ENCODE results near the gene SPDYE1. TPM values are rescaled to one million over a fixed set of nuclear protein-coding genes. Genes with fewer than 3 reads are reported as not detected.
A peak's percentile ranks its signal among the peaks of the same experiment; 100 is the strongest.

The SPDYE1 gene
- total RNA-seq, 1 donor = under 0.01 TPM

GRCh38 chr7:44046321-44047061 lies 48.8 kb downstream of the SPDYE1 start:
- H3K9me3 ChIP-seq (ENCODE audit: low read depth, low read length) = no peaks in the 10 kb centered on the region
- H3K4me3 ChIP-seq (ENCODE audit: low read length) = peak overlapping the region; percentile 8
- peaks cover 72% of the 10 kb centered on the region for H3K4me1 ChIP-seq (ENCODE audit: insufficient read depth, low read length)
- no peaks in the 10 kb centered on the region for H3K27me3 ChIP-seq (ENCODE audit: insufficient read depth, low read length)

- Histone ChIP-seq H3K4me3 (ENCODE audit: low read length) (no peak overlapping the region), H3K27me3 (ENCODE audit: insufficient read depth, low read length) (no peaks in the 10 kb centered on the region)
Measured at GRCh38 chr7:44048031-44048795, 50.5 kb downstream of the SPDYE1 start.

GRCh38 chr7:44050121-44050914 lies 52.6 kb downstream of the SPDYE1 start:
- Histone ChIP-seq H3K4me1 (ENCODE audit: insufficient read depth, low read length) (peaks cover 70% of the 10 kb centered on the region), H3K27me3 (ENCODE audit: insufficient read depth, low read length) (no peaks in the 10 kb centered on the region), H3K4me3 (ENCODE audit: low read length) (no peak overlapping the region), H3K9me3 (ENCODE audit: low read depth, low read length) (no peaks in the 10 kb centered on the region)

More at GRCh38 chr7:44048031-44048795, 50.5 kb downstream of the SPDYE1 start:
- peaks cover 79% of the 10 kb centered on the region for H3K4me1 ChIP-seq (ENCODE audit: insufficient read depth, low read length)
- no peaks in the 10 kb centered on the region for H3K9me3 ChIP-seq (ENCODE audit: low read depth, low read length)

GRCh38 chr7:44050915-44051560 lies 53.3 kb downstream of the SPDYE1 start:
- H3K4me1 ChIP-seq (ENCODE audit: insufficient read depth, low read length) = peaks cover 64% of the 10 kb centered on the region
- H3K9me3 ChIP-seq (ENCODE audit: low read depth, low read length) = no peaks in the 10 kb centered on the region
- no peaks in the 10 kb centered on the region for H3K27me3 ChIP-seq (ENCODE audit: insufficient read depth, low read length)
- H3K4me3 ChIP-seq (ENCODE audit: low read length) = no peak overlapping the region

- Histone ChIP-seq H3K4me3 (ENCODE audit: low read length) (no peak overlapping the region), H3K4me1 (ENCODE audit: insufficient read depth, low read length) (peaks cover 57% of the 10 kb centered on the region), H3K27me3 (ENCODE audit: insufficient read depth, low read length) (no peaks in the 10 kb centered on the region), H3K9me3 (ENCODE audit: low read depth, low read length) (no peaks in the 10 kb centered on the region)
Measured at GRCh38 chr7:44051611-44052220, 54.0 kb downstream of the SPDYE1 start.

- H3K27me3 ChIP-seq (ENCODE audit: insufficient read depth, low read length) = no peaks in the 10 kb centered on the region
- no peak overlapping the region for H3K4me3 ChIP-seq (ENCODE audit: low read length)
- peaks cover 53% of the 10 kb centered on the region for H3K4me1 ChIP-seq (ENCODE audit: insufficient read depth, low read length)
- H3K9me3 ChIP-seq (ENCODE audit: low read depth, low read length) = no peaks in the 10 kb centered on the region
Measured at GRCh38 chr7:44052771-44053365, 55.2 kb downstream of the SPDYE1 start.

- no peaks in the 10 kb centered on the region for H3K9me3 ChIP-seq (ENCODE audit: low read depth, low read length)
- peaks cover 36% of the 10 kb centered on the region for H3K4me1 ChIP-seq (ENCODE audit: insufficient read depth, low read length)
- no peak overlapping the region for H3K4me3 ChIP-seq (ENCODE audit: low read length)
- no peaks in the 10 kb centered on the region for H3K27me3 ChIP-seq (ENCODE audit: insufficient read depth, low read length)
Measured at GRCh38 chr7:44056681-44057080, 59.0 kb downstream of the SPDYE1 start.

GRCh38 chr7:44057181-44057848 lies 59.6 kb downstream of the SPDYE1 start:
- Histone ChIP-seq H3K27me3 (ENCODE audit: insufficient read depth, low read length) (no peaks in the 10 kb centered on the region), H3K9me3 (ENCODE audit: low read depth, low read length) (no peaks in the 10 kb centered on the region), H3K4me3 (ENCODE audit: low read length) (no peak overlapping the region), H3K4me1 (ENCODE audit: insufficient read depth, low read length) (peaks cover 31% of the 10 kb centered on the region)

- Histone ChIP-seq H3K4me1 (ENCODE audit: insufficient read depth, low read length) (peaks cover 31% of the 10 kb centered on the region), H3K27me3 (ENCODE audit: insufficient read depth, low read length) (no peaks in the 10 kb centered on the region), H3K4me3 (ENCODE audit: low read length) (no peak overlapping the region), H3K9me3 (ENCODE audit: low read depth, low read length) (no peaks in the 10 kb centered on the region)
Measured at GRCh38 chr7:44057849-44058758, 60.4 kb downstream of the SPDYE1 start.

GRCh38 chr7:44058759-44059218 lies 61.1 kb downstream of the SPDYE1 start:
- Histone ChIP-seq H3K27me3 (ENCODE audit: insufficient read depth, low read length) (no peaks in the 10 kb centered on the region), H3K4me1 (ENCODE audit: insufficient read depth, low read length) (peaks cover 31% of the 10 kb centered on the region), H3K4me3 (ENCODE audit: low read length) (no peak overlapping the region), H3K9me3 (ENCODE audit: low read depth, low read length) (no peaks in the 10 kb centered on the region)

GRCh38 chr7:44059219-44060090 lies 61.8 kb downstream of the SPDYE1 start:
- Histone ChIP-seq H3K27me3 (ENCODE audit: insufficient read depth, low read length) (no peaks in the 10 kb centered on the region), H3K4me1 (ENCODE audit: insufficient read depth, low read length) (peaks cover 31% of the 10 kb centered on the region), H3K4me3 (ENCODE audit: low read length) (no peak overlapping the region), H3K9me3 (ENCODE audit: low read depth, low read length) (no peaks in the 10 kb centered on the region)

Measured in mononuclear cell (primary cell).